Spleen (tissue), 11 donors: Measurements from ENCODE around the gene SPZ1. TPM values are rescaled to one million over a fixed set of nuclear protein-coding genes. Genes with fewer than 3 reads are reported as not detected.

Experiments used
- DNase-seq: peaks from one replicate; pipeline ENCODE4 v3.0.0-alpha.2; 2020
- H3K27ac ChIP-seq, 8 donors: fragments of 200-600 bp; sonication (generic) in 7 of 8; 1 replicate in 4 of 8; 2 replicates in 4 of 8; pipeline versions ENCODE4 v1.5.0 to v1.8.0; 2016 to 2021; ENCODE audit warnings: inconsistent platforms in 4 of 8, mild to moderate bottlenecking in 4 of 8, moderate library complexity in 1 of 8
- H3K27me3 ChIP-seq, 7 donors: fragments of 200-600 bp; sonication (generic) in 6 of 7; replicated peaks in 1 of 7; 1 replicate in 4 of 7; 2 replicates in 3 of 7; pipeline versions ENCODE4 v1.5.0 to v1.8.0; 2016 to 2021; ENCODE audit warnings: inconsistent platforms in 3 of 7, mild to moderate bottlenecking in 1 of 7
- H3K36me3 ChIP-seq, 6 donors: fragments of 200-600 bp; sonication (generic) in 5 of 6; 1 replicate in 4 of 6; 2 replicates in 2 of 6; pipeline versions ENCODE4 v1.5.0 to v1.8.0; 2016 to 2021; ENCODE audit warnings: inconsistent platforms in 2 of 6
- H3K4me1 ChIP-seq, 6 donors: fragments of 200-600 bp; sonication (generic) in 5 of 6; 1 replicate in 3 of 6; 2 replicates in 3 of 6; pipeline versions ENCODE4 v1.5.0 to v1.8.0; 2016 to 2021; ENCODE audit warnings: inconsistent platforms in 3 of 6
- H3K4me3 ChIP-seq, 8 donors: fragments of 200-600 bp; sonication (generic) in 7 of 8; 1 replicate in 4 of 8; 2 replicates in 4 of 8; pipeline versions ENCODE4 v1.5.0 to v1.8.0; 2016 to 2021; ENCODE audit warnings: inconsistent platforms in 4 of 8, mild to moderate bottlenecking in 4 of 8, moderate library complexity in 2 of 8
- H3K9me3 ChIP-seq, 8 donors: fragments of 200-600 bp; sonication (generic) in 7 of 8; 1 replicate in 4 of 8; 2 replicates in 4 of 8; pipeline versions ENCODE4 v1.5.0 to v1.8.0; 2016 to 2021; ENCODE audit warnings: inconsistent platforms in 4 of 8
- CTCF ChIP-seq, 11 experiments: fragments of 200-600 bp in 7 of 11; fragments of 450-650 bp in 4 of 11; sonication (generic) in 4 of 11; IDR thresholded peaks in 8 of 11; conservative IDR thresholded peaks in 3 of 11; 1 replicate in 7 of 11; 2 replicates in 4 of 11; pipeline versions ENCODE4 v1.4.0 to v1.8.0; 2016 to 2021; ENCODE audit warnings: antibody characterized with exemption in 11 of 11, inconsistent platforms in 4 of 11, mild to moderate bottlenecking in 1 of 11
- POLR2A ChIP-seq, 3 donors: fragments of 450-650 bp; IDR thresholded peaks; one replicate each; pipeline ENCODE4 v1.5.1; 2017; ENCODE audit warnings: antibody characterized with exemption in 3 of 3, mild to moderate bottlenecking in 1 of 3
- POLR2AphosphoS5 ChIP-seq, 3 donors: sonication (generic); formaldehyde crosslinking; IDR thresholded peaks; one replicate each; pipeline ENCODE4 v1.5.1; 2017; ENCODE audit warnings: antibody characterized with exemption in 3 of 3
- WGBS, 5 donors: extraction: QIAGEN DNeasy Blood & Tissue Kit in 3 of 5; methylation state at CpG; one replicate each; pipeline versions ENCODE4 v1.1.5 to v1.1.7; 2013 to 2018; 5-methylcytosine and 5-hydroxymethylcytosine counted together
- intact Hi-C: fragments of 100-400 bp; cut with DNase I; formaldehyde crosslinking; loops from one replicate; pipeline ENCODE4 v1.15.0; 2023; ENCODE audit warnings: low total_unique reads
- polyA plus RNA-seq, 3 donors: library from polyadenylated mRNA; stranded (reverse); fragments of 200-250 nt; gene quantifications; one replicate each; pipeline ENCODE4 v1.2.1, GENCODE V29; 2013
- total RNA-seq, 7 donors: library from RNA; depleted of rRNA in 3 of 7; stranded (reverse); fragments of >200 nt in 3 of 7; fragmentation: NEBNext Ultra II Directional in 4 of 7; extraction: Animal tissue kit (Norgen Biotek cat#: 25700) in 4 of 7; gene quantifications; one replicate each; pipeline versions ENCODE4 v1.1.0 to v1.2.1, GENCODE V29; 2016 to 2021
- donor health status: healthy with polysubstance abuse.
- donor health status: DM: no; HTN: no; CAD: no; lungs with moderate emphysema.
- donor health status: DM: no; HTN: no; CAD: no.
- donor health status: Bipolar disorder and iron deficiency.
- donor health status: healthy.
- donor health status: DM: no; HTN: no; CAD: no.
- donor health status: DM: yes; HTN: yes; CAD: no.

Gene SPZ1
- total and polyA plus RNA-seq, 10 donors: not detected

GRCh38 chr5:80309871-80310665, 9.7 kb upstream of the SPZ1 start:
- no peak overlapping the region for H3K4me3 ChIP-seq
- TF ChIP-seq CTCF (IDR thresholded peaks at IDR 0.05 in 8 of 11, conservative IDR thresholded peaks at IDR 0.05 in 3 of 11) (no peak), POLR2AphosphoS5 (IDR thresholded peaks at IDR 0.05) (no peak), POLR2A (IDR thresholded peaks at IDR 0.05) (no peak)
- intact Hi-C loops: loop anchor here (2.0 kb wide), 1 partner anchor 217 kb away; no protein-coding TSS in a partner anchor
- peaks cover 0 to 7% (median 0%) of the 10 kb centered on the region in 6 donors for H3K4me1 ChIP-seq
- WGBS, 5 donors: 63 to 96% (median 89%) methylated on average over 13 to 34 of the region's 34 CpGs
- no peak for DNase-seq
- H3K36me3 ChIP-seq: no peaks in the 10 kb centered on the region
- H3K9me3 ChIP-seq: peaks cover 0 to 12% (median 3%) of the 10 kb centered on the region in 8 donors
- H3K27ac ChIP-seq: no peak overlapping the region
- no peaks in the 10 kb centered on the region for H3K27me3 ChIP-seq

GRCh38 chr5:80315244-80315643, 4.6 kb upstream of the SPZ1 start:
- TF ChIP-seq POLR2AphosphoS5 (IDR thresholded peaks at IDR 0.05) (no peak), CTCF (IDR thresholded peaks at IDR 0.05 in 8 of 11, conservative IDR thresholded peaks at IDR 0.05 in 3 of 11) (no peak), POLR2A (IDR thresholded peaks at IDR 0.05) (no peak)
- Histone ChIP-seq H3K4me1 (no peaks in the 10 kb centered on the region), H3K27ac (no peak overlapping the region), H3K9me3 (peaks cover 0 to 3% (median 0%) of the 10 kb centered on the region in 8 donors), H3K27me3 (no peaks in the 10 kb centered on the region), H3K4me3 (no peak overlapping the region), H3K36me3 (no peaks in the 10 kb centered on the region)
- intact Hi-C loops: no loop called here
- WGBS, 5 donors: 85 to 100% (median 90%) methylated on average over 1 of the region's 1 CpG
- no peak for DNase-seq

GRCh38 chr5:80318212-80318611, 1.6 kb upstream of the SPZ1 start:
- Histone ChIP-seq H3K27me3 (peaks cover 0 to 4% (median 0%) of the 10 kb centered on the region in 7 donors), H3K4me3 (no peak overlapping the region), H3K36me3 (no peaks in the 10 kb centered on the region), H3K4me1 (no peaks in the 10 kb centered on the region), H3K9me3 (no peaks in the 10 kb centered on the region), H3K27ac (no peak overlapping the region)
- DNase-seq: no peak
- intact Hi-C loops: no loop called here
- WGBS, 5 donors: 35 to 89% (median 70%) methylated on average over 1 of the region's 1 CpG
- TF ChIP-seq CTCF (IDR thresholded peaks at IDR 0.05 in 8 of 11, conservative IDR thresholded peaks at IDR 0.05 in 3 of 11): no peak
- TF ChIP-seq POLR2AphosphoS5 (IDR thresholded peaks at IDR 0.05): no peak
- TF ChIP-seq POLR2A (IDR thresholded peaks at IDR 0.05): no peak

GRCh38 chr5:80324912-80325311, 5.1 kb downstream of the SPZ1 start:
- TF ChIP-seq POLR2A (IDR thresholded peaks at IDR 0.05) (no peak), POLR2AphosphoS5 (IDR thresholded peaks at IDR 0.05) (no peak), CTCF (IDR thresholded peaks at IDR 0.05 in 8 of 11, conservative IDR thresholded peaks at IDR 0.05 in 3 of 11) (no peak)
- H3K9me3 ChIP-seq: no peaks in the 10 kb centered on the region
- no peak for DNase-seq
- intact Hi-C loops: no loop called here
- H3K4me3 ChIP-seq: no peak overlapping the region
- peaks cover 0 to 4% (median 0%) of the 10 kb centered on the region in 7 donors for H3K27me3 ChIP-seq
- H3K4me1 ChIP-seq: no peaks in the 10 kb centered on the region
- WGBS, 5 donors: 82 to 100% (median 94%) methylated on average over 1 of the region's 1 CpG; no CpG with 5 or more reads in 1 of the 5 donors
- H3K27ac ChIP-seq: no peak overlapping the region
- no peaks in the 10 kb centered on the region for H3K36me3 ChIP-seq
